CD4-positive, alpha-beta T cell treated with Interleukin-12 subunit alpha and Interleukin-12 subunit beta, for 1 hour (primary cell): ENCODE results near the gene HSF4.

Source experiments
- DNase-seq: peaks from one replicate; pipeline ENCODE4 v3.0.0-alpha.2; 2020

Gene HSF4

GRCh38 chr16:67185651-67186134 is 21.1 kb downstream of the HSF4 start:
- no peak for DNase-seq

- no peak for DNase-seq
Measured at GRCh38 chr16:67186550-67186950, 22.0 kb downstream of the HSF4 start.

- DNase-seq = no peak
Measured at GRCh38 chr16:67187175-67187890, 22.8 kb downstream of the HSF4 start.

GRCh38 chr16:67188323-67188722 is 23.8 kb downstream of the HSF4 start:
- no peak for DNase-seq

- no peak for DNase-seq
Measured at GRCh38 chr16:67188798-67189197, 24.3 kb downstream of the HSF4 start.

GRCh38 chr16:67190041-67190440 is 25.5 kb downstream of the HSF4 start, which contains the start of gene EXOC3L1:
Gene EXOC3L1, minus strand, starts transcription at chr16:67190136. Its CDS starts 460 bp downstream, at chr16:67189676.
- no peak for DNase-seq

- no peak for DNase-seq
Measured at GRCh38 chr16:67190448-67191399, 26.2 kb downstream of the HSF4 start.

- DNase-seq = no peak
Measured at GRCh38 chr16:67191411-67191994, 27.0 kb downstream of the HSF4 start.

GRCh38 chr16:67191995-67192681 is 27.6 kb downstream of the HSF4 start, which contains the start of gene E2F4:
Gene E2F4, plus strand, starts transcription at chr16:67192155. Its CDS starts 73 bp downstream, at chr16:67192228.
- DNase-seq = peak; percentile 89

GRCh38 chr16:67192781-67193361 is 28.3 kb downstream of the HSF4 start:
- DNase-seq = peak; percentile 14

GRCh38 chr16:67193536-67193935 is 29.0 kb downstream of the HSF4 start:
- DNase-seq = no peak

- no peak for DNase-seq
Measured at GRCh38 chr16:67194260-67194659, 29.7 kb downstream of the HSF4 start.

GRCh38 chr16:67195676-67196075 is 31.1 kb downstream of the HSF4 start:
- no peak for DNase-seq

GRCh38 chr16:67196881-67197280 is 32.3 kb downstream of the HSF4 start:
- DNase-seq = no peak

GRCh38 chr16:67197704-67198103 is 33.2 kb downstream of the HSF4 start:
- DNase-seq = no peak

GRCh38 chr16:67198238-67198734 is 33.7 kb downstream of the HSF4 start:
- peak; percentile 32 for DNase-seq

- DNase-seq = no peak
Measured at GRCh38 chr16:67199011-67199807, 34.7 kb downstream of the HSF4 start, which contains the start of gene ELMO3. Gene ELMO3, plus strand, starts transcription at chr16:67199131. Its CDS starts 196 bp downstream, at chr16:67199327.

GRCh38 chr16:67199808-67200198 is 35.3 kb downstream of the HSF4 start:
- DNase-seq = no peak

- DNase-seq = no peak
Measured at GRCh38 chr16:67200491-67200890, 35.9 kb downstream of the HSF4 start.

- DNase-seq = no peak
Measured at GRCh38 chr16:67201411-67202345, 37.1 kb downstream of the HSF4 start.
